ENCODE measurements around the gene GCLC. TPM values are rescaled to one million over a fixed set of nuclear protein-coding genes. Genes with fewer than 3 reads are reported as not detected.

Gene GCLC
- total and polyA plus RNA-seq, 2 experiments from 2014 or later = 16.9 to 40.3 TPM

DNA sequence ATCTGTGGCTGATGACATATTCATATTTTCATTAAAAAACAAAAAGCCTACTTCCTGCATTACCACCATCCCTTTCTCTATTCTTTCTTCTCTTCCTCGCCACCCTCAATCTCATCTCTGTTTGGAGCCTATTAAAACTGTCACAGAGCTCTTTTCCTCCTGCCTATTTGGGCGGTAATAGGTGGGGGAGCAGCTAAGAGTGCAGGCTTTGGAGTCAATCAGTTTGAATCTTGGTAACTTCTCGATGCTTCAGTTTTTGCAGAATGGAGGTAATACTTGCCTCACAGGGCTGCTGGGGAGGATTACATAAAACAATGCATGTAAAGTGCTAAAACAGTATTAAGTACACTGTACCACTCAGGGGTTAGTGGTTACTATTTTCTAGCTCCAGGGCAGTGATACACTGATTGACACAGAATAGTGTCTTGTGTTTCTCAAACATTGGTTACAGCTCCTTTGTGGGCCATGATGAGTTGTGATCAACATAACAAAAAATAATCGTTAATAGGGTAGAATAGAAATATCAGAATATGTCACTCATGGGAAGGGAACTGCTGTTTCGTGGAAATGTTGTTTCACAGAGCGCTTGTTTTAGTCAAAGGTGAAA, 14.0 kb downstream of the GCLC start:
- no peak for ATAC-seq
- H4K20me1 ChIP-seq (replicated peaks; ENCODE audit: insufficient read depth) = 0 out of 2 replicates have a peak, but pooled peaks cover 3% of the 10 kb centered on the region
- peak overlapping the region; percentile 80 for H3K27ac Mint-ChIP-seq
- peaks cover 81% of the 10 kb centered on the region for H3K4me1 ChIP-seq (ENCODE audit: insufficient read depth)
- H3K4me1 Mint-ChIP-seq = peaks cover 80% of the 10 kb centered on the region
- DNase-seq (ENCODE audit: low spot score) = no peak
- H3K9me3 Mint-ChIP-seq = no peaks in the 10 kb centered on the region
- H3K36me3 ChIP-seq (ENCODE audit: insufficient read depth) = no peaks in the 10 kb centered on the region
- H3K79me2 ChIP-seq (replicated peaks; ENCODE audit: insufficient read depth) = peaks cover 100% of the 10 kb centered on the region
- H3K4me3 ChIP-seq = no peak overlapping the region
- peaks cover 6% of the 10 kb centered on the region for H3K27me3 Mint-ChIP-seq (ENCODE audit: insufficient read depth, low read depth, poor library complexity)
- no peak overlapping the region for H2AFZ ChIP-seq
- peak overlapping the region; percentile 53 for H3K4me2 ChIP-seq
- H3K9me2 ChIP-seq (ENCODE audit: insufficient read depth) = no peaks in the 10 kb centered on the region
- H3K36me3 Mint-ChIP-seq (ENCODE audit: low read depth) = peaks cover 8% of the 10 kb centered on the region; the same call in 1 of the 3 replicates
- H3K4me3 Mint-ChIP-seq = peak overlapping the region; percentile 22; the same call in 2 of the 3 replicates
- TF ChIP-seq STAT1 (IDR thresholded peaks at IDR 0.05; ENCODE audit: unreplicated experiment) = no peak
- TF ChIP-seq POLR2AphosphoS5 (IDR thresholded peaks at IDR 0.05; ENCODE audit: low read depth) = no peak
- TF ChIP-seq, protein P1, sequence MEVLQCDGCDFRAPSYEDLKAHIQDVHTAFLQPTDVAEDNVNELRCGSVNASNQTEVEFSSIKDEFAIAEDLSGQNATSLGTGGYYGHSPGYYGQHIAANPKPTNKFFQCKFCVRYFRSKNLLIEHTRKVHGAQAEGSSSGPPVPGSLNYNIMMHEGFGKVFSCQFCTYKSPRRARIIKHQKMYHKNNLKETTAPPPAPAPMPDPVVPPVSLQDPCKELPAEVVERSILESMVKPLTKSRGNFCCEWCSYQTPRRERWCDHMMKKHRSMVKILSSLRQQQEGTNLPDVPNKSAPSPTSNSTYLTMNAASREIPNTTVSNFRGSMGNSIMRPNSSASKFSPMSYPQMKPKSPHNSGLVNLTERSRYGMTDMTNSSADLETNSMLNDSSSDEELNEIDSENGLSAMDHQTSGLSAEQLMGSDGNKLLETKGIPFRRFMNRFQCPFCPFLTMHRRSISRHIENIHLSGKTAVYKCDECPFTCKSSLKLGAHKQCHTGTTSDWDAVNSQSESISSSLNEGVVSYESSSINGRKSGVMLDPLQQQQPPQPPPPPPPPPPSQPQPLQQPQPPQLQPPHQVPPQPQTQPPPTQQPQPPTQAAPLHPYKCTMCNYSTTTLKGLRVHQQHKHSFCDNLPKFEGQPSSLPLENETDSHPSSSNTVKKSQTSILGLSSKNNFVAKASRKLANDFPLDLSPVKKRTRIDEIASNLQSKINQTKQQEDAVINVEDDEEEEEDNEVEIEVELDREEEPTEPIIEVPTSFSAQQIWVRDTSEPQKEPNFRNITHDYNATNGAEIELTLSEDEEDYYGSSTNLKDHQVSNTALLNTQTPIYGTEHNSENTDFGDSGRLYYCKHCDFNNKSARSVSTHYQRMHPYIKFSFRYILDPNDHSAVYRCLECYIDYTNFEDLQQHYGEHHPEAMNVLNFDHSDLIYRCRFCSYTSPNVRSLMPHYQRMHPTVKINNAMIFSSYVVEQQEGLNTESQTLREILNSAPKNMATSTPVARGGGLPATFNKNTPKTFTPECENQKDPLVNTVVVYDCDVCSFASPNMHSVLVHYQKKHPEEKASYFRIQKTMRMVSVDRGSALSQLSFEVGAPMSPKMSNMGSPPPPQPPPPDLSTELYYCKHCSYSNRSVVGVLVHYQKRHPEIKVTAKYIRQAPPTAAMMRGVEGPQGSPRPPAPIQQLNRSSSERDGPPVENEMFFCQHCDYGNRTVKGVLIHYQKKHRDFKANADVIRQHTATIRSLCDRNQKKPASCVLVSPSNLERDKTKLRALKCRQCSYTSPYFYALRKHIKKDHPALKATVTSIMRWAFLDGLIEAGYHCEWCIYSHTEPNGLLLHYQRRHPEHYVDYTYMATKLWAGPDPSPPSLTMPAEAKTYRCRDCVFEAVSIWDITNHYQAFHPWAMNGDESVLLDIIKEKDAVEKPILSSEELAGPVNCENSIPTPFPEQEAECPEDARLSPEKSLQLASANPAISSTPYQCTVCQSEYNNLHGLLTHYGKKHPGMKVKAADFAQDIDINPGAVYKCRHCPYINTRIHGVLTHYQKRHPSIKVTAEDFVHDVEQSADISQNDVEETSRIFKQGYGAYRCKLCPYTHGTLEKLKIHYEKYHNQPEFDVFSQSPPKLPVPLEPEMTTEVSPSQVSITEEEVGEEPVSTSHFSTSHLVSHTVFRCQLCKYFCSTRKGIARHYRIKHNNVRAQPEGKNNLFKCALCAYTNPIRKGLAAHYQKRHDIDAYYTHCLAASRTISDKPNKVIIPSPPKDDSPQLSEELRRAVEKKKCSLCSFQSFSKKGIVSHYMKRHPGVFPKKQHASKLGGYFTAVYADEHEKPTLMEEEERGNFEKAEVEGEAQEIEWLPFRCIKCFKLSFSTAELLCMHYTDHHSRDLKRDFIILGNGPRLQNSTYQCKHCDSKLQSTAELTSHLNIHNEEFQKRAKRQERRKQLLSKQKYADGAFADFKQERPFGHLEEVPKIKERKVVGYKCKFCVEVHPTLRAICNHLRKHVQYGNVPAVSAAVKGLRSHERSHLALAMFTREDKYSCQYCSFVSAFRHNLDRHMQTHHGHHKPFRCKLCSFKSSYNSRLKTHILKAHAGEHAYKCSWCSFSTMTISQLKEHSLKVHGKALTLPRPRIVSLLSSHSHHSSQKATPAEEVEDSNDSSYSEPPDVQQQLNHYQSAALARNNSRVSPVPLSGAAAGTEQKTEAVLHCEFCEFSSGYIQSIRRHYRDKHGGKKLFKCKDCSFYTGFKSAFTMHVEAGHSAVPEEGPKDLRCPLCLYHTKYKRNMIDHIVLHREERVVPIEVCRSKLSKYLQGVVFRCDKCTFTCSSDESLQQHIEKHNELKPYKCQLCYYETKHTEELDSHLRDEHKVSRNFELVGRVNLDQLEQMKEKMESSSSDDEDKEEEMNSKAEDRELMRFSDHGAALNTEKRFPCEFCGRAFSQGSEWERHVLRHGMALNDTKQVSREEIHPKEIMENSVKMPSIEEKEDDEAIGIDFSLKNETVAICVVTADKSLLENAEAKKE (CRISPR knock-in tag; IDR thresholded peaks at IDR 0.05) = no peak
- no peak for TF ChIP-seq ZNF114 (CRISPR knock-in tag; IDR thresholded peaks at IDR 0.05)
- no peak for TF ChIP-seq JUNB (IDR thresholded peaks at IDR 0.05; ENCODE audit: unreplicated experiment)
- no peak for TF ChIP-seq ZNF331 (CRISPR knock-in tag; IDR thresholded peaks at IDR 0.05; ENCODE audit: low read depth)
- TF ChIP-seq, protein P2, sequence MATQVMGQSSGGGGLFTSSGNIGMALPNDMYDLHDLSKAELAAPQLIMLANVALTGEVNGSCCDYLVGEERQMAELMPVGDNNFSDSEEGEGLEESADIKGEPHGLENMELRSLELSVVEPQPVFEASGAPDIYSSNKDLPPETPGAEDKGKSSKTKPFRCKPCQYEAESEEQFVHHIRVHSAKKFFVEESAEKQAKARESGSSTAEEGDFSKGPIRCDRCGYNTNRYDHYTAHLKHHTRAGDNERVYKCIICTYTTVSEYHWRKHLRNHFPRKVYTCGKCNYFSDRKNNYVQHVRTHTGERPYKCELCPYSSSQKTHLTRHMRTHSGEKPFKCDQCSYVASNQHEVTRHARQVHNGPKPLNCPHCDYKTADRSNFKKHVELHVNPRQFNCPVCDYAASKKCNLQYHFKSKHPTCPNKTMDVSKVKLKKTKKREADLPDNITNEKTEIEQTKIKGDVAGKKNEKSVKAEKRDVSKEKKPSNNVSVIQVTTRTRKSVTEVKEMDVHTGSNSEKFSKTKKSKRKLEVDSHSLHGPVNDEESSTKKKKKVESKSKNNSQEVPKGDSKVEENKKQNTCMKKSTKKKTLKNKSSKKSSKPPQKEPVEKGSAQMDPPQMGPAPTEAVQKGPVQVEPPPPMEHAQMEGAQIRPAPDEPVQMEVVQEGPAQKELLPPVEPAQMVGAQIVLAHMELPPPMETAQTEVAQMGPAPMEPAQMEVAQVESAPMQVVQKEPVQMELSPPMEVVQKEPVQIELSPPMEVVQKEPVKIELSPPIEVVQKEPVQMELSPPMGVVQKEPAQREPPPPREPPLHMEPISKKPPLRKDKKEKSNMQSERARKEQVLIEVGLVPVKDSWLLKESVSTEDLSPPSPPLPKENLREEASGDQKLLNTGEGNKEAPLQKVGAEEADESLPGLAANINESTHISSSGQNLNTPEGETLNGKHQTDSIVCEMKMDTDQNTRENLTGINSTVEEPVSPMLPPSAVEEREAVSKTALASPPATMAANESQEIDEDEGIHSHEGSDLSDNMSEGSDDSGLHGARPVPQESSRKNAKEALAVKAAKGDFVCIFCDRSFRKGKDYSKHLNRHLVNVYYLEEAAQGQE (IDR thresholded peaks at IDR 0.05; ENCODE audit: unreplicated experiment) = no peak
- TF ChIP-seq CREB1 (CRISPR knock-in tag; IDR thresholded peaks at IDR 0.05; ENCODE audit: low read depth) = no peak
- no peaks in the 10 kb centered on the region for H3F3A ChIP-seq (replicated peaks; ENCODE audit: low read depth)
- H3K27ac ChIP-seq (ENCODE audit: low read depth) = peak overlapping the region; percentile 83
- H3K27me3 ChIP-seq (ENCODE audit: insufficient read depth) = no peaks in the 10 kb centered on the region
